ENCODE measurements around the gene SECISBP2.

- TF ChIP-seq, protein P1, sequence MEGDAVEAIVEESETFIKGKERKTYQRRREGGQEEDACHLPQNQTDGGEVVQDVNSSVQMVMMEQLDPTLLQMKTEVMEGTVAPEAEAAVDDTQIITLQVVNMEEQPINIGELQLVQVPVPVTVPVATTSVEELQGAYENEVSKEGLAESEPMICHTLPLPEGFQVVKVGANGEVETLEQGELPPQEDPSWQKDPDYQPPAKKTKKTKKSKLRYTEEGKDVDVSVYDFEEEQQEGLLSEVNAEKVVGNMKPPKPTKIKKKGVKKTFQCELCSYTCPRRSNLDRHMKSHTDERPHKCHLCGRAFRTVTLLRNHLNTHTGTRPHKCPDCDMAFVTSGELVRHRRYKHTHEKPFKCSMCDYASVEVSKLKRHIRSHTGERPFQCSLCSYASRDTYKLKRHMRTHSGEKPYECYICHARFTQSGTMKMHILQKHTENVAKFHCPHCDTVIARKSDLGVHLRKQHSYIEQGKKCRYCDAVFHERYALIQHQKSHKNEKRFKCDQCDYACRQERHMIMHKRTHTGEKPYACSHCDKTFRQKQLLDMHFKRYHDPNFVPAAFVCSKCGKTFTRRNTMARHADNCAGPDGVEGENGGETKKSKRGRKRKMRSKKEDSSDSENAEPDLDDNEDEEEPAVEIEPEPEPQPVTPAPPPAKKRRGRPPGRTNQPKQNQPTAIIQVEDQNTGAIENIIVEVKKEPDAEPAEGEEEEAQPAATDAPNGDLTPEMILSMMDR (IDR thresholded peaks at IDR 0.05): no peak
- TF ChIP-seq ZFX (IDR thresholded peaks at IDR 0.05; ENCODE audit: borderline replicate concordance): no peak
Observed at GRCh38 chr9:89358985-89359384, 40.7 kb downstream of the SECISBP2 start.
